Choroid plexus epithelial cell (primary cell): ENCODE measurements around the gene PPP3CB.
A peak's percentile ranks its signal among the peaks of the same experiment; 100 is the strongest.

Experiments
- DNase-seq: peaks from one replicate; pipeline ENCODE4 v3.0.0-alpha.2; 2010; ENCODE audit warnings: low read depth
- H3K4me3 ChIP-seq: 2 replicates; pipeline ENCODE4 v1.5.1; 2011; ENCODE audit warnings: low read depth, mild to moderate bottlenecking, control low read depth, low read length, moderate library complexity
- CTCF ChIP-seq: conservative IDR thresholded peaks from 2 replicates; pipeline ENCODE4 v1.5.1; 2011; ENCODE audit warnings: low read depth, mild to moderate bottlenecking, control low read depth, inconsistent platforms, low read length, moderate library complexity

Gene PPP3CB

GRCh38 chr10:73408061-73408460, 87.8 kb downstream of the PPP3CB start:
- no peak for TF ChIP-seq CTCF
- H3K4me3 ChIP-seq, result no peak overlapping the region
- no peak for DNase-seq

- H3K4me3 ChIP-seq, result no peak overlapping the region
- peak; percentile 4 for DNase-seq
- TF ChIP-seq CTCF, result no peak
Measured at GRCh38 chr10:73407495-73407894, 88.3 kb downstream of the PPP3CB start.

- no peak for TF ChIP-seq CTCF
- H3K4me3 ChIP-seq, result no peak overlapping the region
- peak; percentile 12 for DNase-seq
Measured at GRCh38 chr10:73406846-73407245, 89.0 kb downstream of the PPP3CB start.

GRCh38 chr10:73405556-73405955, 90.3 kb downstream of the PPP3CB start:
- no peak for DNase-seq
- TF ChIP-seq CTCF, result no peak
- H3K4me3 ChIP-seq, result no peak overlapping the region

GRCh38 chr10:73404690-73405089, 91.1 kb downstream of the PPP3CB start:
- H3K4me3 ChIP-seq, result no peak overlapping the region
- TF ChIP-seq CTCF, result no peak
- DNase-seq, result no peak

- H3K4me3 ChIP-seq, result no peak overlapping the region
- no peak for DNase-seq
- no peak for TF ChIP-seq CTCF
Measured at GRCh38 chr10:73401636-73402035, 94.2 kb downstream of the PPP3CB start.

- DNase-seq, result no peak
- H3K4me3 ChIP-seq, result no peak overlapping the region
- no peak for TF ChIP-seq CTCF
Measured at GRCh38 chr10:73399063-73399462, 96.8 kb downstream of the PPP3CB start.
